ENCODE data around the gene SLC28A1. TPM values are rescaled to one million over a fixed set of nuclear protein-coding genes. Genes with fewer than 3 reads are reported as not detected.

The SLC28A1 gene
- polyA plus RNA-seq, 1 of the 3 experiments (the other 2 are of a cell fraction) = not detected

DNA sequence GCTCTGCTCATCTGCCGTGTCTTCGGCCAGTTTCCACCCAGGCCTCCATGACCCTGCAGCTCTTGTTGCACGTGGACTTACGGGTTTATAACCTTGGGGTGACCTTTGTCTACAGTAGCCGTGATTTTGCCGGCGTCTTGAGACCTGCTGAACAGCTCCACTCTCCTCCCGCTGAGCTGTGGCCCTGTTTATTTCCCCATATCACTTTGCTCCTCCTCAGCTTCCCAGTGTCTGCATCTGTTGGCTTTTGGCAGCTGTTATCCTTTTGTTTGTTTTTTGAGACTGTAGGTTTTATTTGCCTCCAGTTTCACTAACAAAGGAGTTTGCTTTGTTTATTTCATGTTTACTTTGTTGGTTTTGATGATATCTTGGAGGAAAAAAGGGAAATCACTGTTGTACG, 29.3 kb upstream of the SLC28A1 start (continued):
- no peak for TF ChIP-seq NFIC (IDR thresholded peaks at IDR 0.05; ENCODE audit: borderline replicate concordance)

DNA sequence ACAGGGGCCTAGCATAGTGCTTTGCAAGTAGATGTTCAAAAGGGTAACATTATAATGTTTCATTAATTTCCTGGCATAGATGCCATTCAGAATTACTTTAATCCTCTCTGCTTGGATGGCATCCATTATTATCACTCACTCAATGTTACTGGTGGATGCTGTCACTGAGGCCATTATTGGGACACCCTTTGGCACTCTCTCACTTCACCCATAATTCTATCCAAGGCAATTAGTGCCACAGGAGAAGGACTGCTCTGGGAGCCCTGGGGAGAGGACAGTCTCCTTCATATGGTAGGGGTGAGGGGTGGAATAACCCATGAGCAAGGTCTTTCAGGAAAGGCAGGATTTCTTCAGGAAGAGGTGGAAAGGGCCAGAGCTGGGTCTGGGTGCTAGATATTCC, 28.7 kb upstream of the SLC28A1 start:
- Histone ChIP-seq H3F3A (replicated peaks; ENCODE audit: insufficient read depth) (no peaks in the 10 kb centered on the region), H3K9ac (no peak overlapping the region), H2AFZ (ENCODE audit: low read depth) (no peak overlapping the region), H3K36me3 (replicated peaks in 1 of 2; ENCODE audit: control insufficient read depth in 1 of 2, insufficient read depth in 2 of 2, low read length in 1 of 2) (no peaks in the 10 kb centered on the region), H3K4me2 (no peak overlapping the region), H3K4me1 (ENCODE audit: control insufficient read depth in 1 of 2, insufficient read depth in 2 of 2, low read depth in 1 of 2, low read length in 1 of 2) (no peaks in the 10 kb centered on the region), H3K27me3 (ENCODE audit: insufficient read depth) (no peaks in the 10 kb centered on the region), H4K20me1 (ENCODE audit: insufficient read depth) (no peaks in the 10 kb centered on the region), H3K4me3 (ENCODE audit: low read depth in 2 of 2, low read length in 1 of 2) (no peak overlapping the region), H3K27ac (ENCODE audit: low read depth in 2 of 2, low read length in 1 of 2) (no peak overlapping the region), H3K79me2 (ENCODE audit: insufficient read depth) (no peaks in the 10 kb centered on the region), H3K9me2 (no peaks in the 10 kb centered on the region), H3K9me3 (no peaks in the 10 kb centered on the region)
- CTCF ChIA-PET = no interaction called here
- POLR2A ChIA-PET = no interaction called here
- no peak for TF ChIP-seq EZH2phosphoT487 (IDR thresholded peaks at IDR 0.05; ENCODE audit: borderline replicate concordance, low read depth)
- TF ChIP-seq SIN3A (IDR thresholded peaks at IDR 0.05; ENCODE audit: borderline replicate concordance, low read depth, low read length) = no peak
- TF ChIP-seq, protein P1, sequence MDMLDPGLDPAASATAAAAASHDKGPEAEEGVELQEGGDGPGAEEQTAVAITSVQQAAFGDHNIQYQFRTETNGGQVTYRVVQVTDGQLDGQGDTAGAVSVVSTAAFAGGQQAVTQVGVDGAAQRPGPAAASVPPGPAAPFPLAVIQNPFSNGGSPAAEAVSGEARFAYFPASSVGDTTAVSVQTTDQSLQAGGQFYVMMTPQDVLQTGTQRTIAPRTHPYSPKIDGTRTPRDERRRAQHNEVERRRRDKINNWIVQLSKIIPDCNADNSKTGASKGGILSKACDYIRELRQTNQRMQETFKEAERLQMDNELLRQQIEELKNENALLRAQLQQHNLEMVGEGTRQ (IDR thresholded peaks at IDR 0.05; ENCODE audit: borderline replicate concordance, low read depth, low read length) = no peak
- TF ChIP-seq, protein P2, sequence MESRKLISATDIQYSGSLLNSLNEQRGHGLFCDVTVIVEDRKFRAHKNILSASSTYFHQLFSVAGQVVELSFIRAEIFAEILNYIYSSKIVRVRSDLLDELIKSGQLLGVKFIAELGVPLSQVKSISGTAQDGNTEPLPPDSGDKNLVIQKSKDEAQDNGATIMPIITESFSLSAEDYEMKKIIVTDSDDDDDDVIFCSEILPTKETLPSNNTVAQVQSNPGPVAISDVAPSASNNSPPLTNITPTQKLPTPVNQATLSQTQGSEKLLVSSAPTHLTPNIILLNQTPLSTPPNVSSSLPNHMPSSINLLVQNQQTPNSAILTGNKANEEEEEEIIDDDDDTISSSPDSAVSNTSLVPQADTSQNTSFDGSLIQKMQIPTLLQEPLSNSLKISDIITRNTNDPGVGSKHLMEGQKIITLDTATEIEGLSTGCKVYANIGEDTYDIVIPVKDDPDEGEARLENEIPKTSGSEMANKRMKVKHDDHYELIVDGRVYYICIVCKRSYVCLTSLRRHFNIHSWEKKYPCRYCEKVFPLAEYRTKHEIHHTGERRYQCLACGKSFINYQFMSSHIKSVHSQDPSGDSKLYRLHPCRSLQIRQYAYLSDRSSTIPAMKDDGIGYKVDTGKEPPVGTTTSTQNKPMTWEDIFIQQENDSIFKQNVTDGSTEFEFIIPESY (IDR thresholded peaks at IDR 0.05; ENCODE audit: borderline replicate concordance, low read depth) = no peak
- TF ChIP-seq RFX5 (IDR thresholded peaks at IDR 0.05; ENCODE audit: low read length) = no peak
- TF ChIP-seq, protein P3, sequence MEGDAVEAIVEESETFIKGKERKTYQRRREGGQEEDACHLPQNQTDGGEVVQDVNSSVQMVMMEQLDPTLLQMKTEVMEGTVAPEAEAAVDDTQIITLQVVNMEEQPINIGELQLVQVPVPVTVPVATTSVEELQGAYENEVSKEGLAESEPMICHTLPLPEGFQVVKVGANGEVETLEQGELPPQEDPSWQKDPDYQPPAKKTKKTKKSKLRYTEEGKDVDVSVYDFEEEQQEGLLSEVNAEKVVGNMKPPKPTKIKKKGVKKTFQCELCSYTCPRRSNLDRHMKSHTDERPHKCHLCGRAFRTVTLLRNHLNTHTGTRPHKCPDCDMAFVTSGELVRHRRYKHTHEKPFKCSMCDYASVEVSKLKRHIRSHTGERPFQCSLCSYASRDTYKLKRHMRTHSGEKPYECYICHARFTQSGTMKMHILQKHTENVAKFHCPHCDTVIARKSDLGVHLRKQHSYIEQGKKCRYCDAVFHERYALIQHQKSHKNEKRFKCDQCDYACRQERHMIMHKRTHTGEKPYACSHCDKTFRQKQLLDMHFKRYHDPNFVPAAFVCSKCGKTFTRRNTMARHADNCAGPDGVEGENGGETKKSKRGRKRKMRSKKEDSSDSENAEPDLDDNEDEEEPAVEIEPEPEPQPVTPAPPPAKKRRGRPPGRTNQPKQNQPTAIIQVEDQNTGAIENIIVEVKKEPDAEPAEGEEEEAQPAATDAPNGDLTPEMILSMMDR (IDR thresholded peaks at IDR 0.05) = no peak
- TF ChIP-seq NFIC (IDR thresholded peaks at IDR 0.05; ENCODE audit: borderline replicate concordance) = no peak
- TF ChIP-seq TEAD4 (IDR thresholded peaks at IDR 0.05; ENCODE audit: borderline replicate concordance, insufficient read depth) = no peak
- TF ChIP-seq POLR2AphosphoS5 (IDR thresholded peaks at IDR 0.05; ENCODE audit: low read depth, low read length) = no peak
- TF ChIP-seq EP300 (IDR thresholded peaks at IDR 0.05; ENCODE audit: borderline replicate concordance in 1 of 2, low read depth in 1 of 2, low read length in 1 of 2) = no peak
- no peak for TF ChIP-seq RCOR1 (IDR thresholded peaks at IDR 0.05; ENCODE audit: low read length)
- no peak for TF ChIP-seq NRF1 (IDR thresholded peaks at IDR 0.05; ENCODE audit: low read depth, low read length)
- TF ChIP-seq, protein P4, sequence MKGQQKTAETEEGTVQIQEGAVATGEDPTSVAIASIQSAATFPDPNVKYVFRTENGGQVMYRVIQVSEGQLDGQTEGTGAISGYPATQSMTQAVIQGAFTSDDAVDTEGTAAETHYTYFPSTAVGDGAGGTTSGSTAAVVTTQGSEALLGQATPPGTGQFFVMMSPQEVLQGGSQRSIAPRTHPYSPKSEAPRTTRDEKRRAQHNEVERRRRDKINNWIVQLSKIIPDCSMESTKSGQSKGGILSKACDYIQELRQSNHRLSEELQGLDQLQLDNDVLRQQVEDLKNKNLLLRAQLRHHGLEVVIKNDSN (IDR thresholded peaks at IDR 0.05; ENCODE audit: borderline replicate concordance, low read depth) = no peak
- no peak for TF ChIP-seq CHD2 (IDR thresholded peaks at IDR 0.05; ENCODE audit: low read length, partially characterized antibody)
- no peak for TF ChIP-seq YY1 (IDR thresholded peaks at IDR 0.05; ENCODE audit: low read depth)
- TF ChIP-seq JUND (IDR thresholded peaks at IDR 0.05) = no peak
- TF ChIP-seq ELF1 (IDR thresholded peaks at IDR 0.05) = no peak
- no peak for DNase-seq

Measured in SK-N-SH (cell line).